GOT3 (cell line): ENCODE data around the gene EGLN3.
"Not testable (repeated sequence)": the region's sequence is repeated elsewhere in the genome, so short reads cannot be mapped to it uniquely, and the experiment has no call there.

ENCODE experiments used
- DNase-seq: peaks from one replicate; lab custom pipeline; 2025; ENCODE audit warnings: mixed read lengths; lab: John Stamatoyannopoulos, UW

EGLN3 gene

DNA sequence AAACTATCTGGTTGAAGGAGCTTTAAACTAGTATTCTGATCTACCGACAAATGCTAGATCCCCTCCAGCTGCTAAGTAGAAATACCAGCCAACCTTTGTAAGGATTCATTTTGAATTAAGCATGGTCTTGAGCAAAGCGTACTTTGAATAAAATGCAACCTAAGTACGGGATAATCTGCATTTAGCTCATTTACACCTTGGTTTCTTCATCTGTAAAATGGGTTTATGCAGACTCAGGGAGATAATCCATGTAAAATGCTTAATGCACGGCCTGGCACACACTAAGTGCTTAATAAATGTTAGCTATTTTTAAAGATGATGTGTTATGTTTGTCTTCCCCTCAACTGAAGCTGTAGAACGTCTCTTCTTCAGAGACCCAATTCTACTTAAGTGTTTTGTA, 15.9 kb downstream of the EGLN3 start:
- DNase-seq, result no peak

DNA sequence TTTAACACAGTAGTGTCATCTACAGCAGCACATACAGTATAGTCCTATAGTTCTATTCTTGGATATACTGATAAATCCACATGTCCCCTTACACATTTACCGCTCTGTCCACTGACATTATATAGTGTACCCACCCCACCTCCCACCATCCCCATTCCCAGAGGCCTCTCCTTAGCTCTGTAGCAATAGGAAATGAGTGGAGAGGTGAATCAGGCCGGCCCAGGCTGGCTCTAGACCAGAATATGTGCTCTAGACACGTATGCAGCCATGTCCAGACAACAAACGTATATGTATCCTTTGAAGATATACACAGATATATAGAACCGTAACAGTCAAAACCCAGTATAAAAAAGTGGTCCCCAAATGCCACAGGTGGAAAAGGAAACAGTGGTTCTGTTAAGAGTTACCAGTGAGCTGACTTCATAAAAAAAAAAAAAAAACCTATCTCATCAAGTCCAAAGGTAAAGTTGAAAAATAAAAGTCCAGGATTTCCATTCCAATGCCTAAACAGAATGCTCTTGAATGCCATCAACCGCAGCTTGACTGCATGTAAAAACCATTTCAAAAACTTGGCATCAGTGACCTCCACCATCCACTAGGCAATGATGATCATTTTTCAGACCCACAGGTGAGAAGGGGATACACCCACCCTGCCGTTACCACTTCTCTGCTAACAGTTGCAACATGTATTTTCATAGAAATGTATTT, 16.7 kb downstream of the EGLN3 start:
- no peak for DNase-seq

DNA sequence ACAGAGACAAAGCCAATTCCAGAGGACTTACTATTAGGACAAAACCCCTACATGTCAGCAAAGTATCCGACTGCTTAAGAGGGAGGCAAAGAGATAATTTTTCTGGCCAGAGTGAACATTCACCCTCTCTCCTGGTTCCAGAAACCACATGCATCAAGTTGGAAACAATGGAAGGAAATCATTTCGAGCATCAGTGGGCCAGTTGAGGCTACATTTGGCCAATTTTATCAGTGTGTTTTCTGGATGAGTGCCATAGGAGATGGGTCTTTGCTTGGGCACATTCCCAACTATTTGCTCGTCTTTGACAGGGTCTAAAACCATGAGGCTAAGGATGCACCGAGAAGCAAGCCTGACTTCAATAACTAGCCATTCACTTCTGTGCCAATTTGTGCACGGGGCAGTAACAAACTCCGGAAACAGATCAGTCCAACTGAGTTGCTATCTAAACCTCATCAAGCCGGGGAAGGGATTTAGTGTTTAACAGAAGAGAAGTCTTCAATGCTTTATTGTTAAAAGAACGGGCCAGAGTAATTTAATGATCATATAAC, 17.4 kb downstream of the EGLN3 start:
- no peak for DNase-seq

DNA sequence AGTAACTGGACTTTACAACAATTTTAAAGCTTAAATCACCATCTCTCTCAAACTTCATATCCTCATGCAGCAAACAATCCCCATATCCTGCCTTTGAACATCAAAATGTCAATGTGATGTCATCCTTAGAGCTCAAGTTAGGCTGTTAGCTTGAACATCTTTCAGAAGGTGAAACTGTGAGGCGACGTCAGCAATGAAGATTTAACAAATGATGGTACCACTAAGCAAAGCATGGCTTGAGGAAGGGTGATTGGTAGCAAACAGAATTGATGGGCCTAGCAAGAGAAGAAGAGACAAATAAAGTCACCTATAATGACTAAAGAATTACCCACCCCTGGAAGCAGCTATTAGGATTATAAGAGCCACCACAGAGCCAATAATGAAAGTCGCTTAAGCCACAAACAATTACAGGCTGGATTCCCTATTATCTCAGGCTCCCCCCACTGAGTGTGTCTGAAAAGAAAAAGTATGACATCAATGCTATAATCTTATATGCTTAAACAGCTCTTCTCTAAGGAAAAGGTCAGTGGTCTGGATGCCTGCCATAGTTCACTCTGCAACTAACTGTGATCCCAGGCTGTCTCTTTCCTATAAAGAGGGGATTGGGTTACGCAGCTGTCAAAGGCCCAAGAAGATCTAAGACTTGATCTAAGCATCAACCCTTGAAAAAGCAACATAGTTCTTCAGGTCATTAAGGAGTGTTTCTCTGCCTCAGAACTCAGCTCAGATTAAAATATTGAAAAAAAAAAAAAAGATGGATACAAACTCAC, 18.1 kb downstream of the EGLN3 start:
- DNase-seq, result no peak

DNA sequence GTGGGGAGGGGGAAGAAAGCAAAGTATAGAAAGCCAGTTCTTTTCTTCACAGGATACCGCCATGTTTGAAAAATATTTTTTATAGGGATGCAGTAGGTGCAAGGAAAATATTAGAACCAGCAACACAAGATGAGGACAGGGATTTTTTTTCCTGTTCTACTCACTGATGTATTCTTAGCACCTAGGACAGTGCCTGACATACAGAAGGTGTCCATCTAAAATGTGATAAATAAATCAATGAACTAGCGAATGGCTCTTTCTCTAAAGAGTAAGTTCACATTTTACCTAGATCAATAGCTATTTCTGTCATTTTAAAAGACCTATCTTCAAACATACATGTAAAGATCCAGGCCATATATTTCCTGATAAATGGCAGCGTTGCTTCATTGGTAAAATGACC, 18.8 kb downstream of the EGLN3 start:
- no peak for DNase-seq

DNA sequence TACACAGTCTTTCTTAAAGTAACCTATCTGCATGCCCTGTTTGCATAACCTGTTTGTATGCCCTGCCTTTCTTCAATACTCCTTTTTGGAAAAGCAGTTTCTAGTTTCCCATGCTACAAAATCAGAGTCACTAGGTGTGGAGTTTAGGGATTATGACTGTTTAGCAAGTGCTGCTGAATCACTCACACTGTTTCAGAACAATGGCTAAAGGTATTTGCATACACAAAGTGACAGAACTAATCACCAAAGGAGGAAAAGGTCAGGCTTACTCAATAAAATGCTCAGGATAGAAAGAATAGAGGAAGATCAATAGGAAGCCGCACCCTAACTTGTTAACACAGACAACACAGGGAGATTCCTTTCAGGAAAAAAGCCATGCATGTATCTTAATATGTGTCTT, 19.4 kb downstream of the EGLN3 start:
- no peak for DNase-seq

DNA sequence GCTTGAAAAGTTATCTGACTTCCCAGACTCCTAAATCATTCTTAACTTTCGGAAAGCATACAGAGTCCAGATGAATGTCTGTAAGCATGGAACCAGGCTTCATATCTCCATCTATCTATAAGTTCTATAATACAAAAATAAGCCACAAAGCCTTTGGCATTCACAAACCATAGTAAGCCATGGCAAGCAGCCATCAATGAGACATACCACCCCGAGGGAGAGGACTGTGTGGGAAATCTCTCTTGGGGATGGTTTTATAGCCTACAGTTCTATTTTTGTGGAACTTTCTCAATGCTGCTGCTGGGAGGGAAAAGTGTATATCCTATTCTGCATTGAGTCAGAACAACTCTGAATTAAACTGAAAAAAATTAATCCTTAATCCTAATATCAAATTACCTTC, 20.4 kb downstream of the EGLN3 start:
- no peak for DNase-seq

DNA sequence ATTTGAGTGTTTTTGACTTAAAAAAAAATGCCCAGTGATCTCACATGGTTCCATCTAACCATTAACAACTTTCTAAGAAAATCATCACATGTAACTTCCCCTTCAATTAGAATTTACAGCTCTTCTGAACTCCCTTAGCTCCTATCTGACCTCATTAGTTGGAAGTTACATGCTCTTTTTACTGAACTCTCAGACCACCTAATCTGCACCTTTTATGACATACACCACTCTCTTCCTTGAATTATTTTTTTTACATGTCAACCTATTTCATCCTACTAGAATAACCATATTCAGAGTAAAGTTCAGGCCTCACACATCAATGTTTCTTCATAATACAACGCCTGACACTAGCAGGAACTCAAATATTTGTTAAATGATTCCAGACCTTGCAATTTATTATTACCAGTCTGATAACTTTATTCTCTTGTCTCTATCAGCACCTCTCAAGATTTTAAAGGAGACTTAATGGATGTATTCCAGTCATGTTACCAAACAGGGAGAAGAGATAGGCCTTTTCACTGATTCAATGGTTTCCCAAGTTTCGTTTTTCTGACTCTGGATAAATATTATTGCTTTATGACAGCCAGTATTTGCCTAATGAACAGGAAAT, 21.0 kb downstream of the EGLN3 start:
- no peak for DNase-seq

DNA sequence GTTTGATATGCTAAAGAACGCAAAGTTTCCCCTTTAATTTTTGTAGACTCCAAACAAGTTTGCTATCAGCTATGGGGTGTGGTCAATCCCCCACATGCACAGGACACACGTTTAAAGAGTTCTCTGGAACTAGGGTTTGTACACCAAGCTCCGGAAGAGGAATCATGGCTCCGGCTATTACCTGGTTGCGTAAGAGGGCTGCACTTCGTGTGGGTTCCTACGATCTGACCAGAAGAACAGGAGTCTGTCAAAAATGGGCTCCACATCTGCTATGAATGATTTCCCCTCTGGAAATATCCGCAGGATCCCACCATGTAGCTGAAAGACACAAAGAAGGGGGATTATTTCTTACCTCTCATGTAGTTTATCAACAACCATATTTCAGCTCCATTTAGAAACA, 22.0 kb downstream of the EGLN3 start:
- no peak for DNase-seq

DNA sequence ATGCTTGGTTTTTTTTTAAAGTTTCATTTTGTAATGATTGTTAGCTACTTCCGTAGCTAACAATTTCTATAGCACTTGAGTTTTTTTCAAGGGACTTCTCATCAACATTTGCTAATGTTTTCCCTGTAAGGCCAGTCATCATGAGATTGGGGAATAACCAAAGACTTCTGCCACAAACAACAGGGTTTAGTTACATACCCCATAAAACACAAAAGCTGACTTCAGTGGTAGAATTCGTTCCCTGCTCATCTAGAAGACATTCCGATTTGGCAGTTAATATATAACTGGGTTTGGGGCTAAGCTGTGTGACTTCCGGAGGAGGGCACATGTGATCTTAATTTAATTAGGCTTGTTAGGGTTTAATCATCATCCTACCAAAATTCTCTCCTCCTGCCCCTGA, 22.9 kb downstream of the EGLN3 start:
- DNase-seq, result no peak

DNA sequence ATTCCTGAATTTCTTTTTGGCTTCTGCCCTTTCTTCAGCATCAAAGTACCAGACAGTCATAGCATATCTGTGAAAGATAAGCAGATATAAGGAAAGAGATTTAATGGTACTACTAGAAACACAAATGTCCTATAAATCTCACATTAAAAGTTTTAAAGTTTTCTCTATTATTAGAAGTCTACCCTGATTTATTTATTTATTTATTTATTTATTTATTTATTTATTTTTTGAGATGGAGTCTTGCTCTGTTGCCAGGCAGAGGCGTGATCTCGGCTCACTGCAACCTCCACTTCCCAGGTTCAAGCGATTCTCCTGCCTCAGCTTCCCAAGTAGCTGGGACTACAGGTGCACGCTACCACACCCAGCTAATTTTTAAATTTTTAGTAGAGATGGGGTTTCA, 23.9 kb downstream of the EGLN3 start:
- not testable (repeated sequence) for DNase-seq

DNA sequence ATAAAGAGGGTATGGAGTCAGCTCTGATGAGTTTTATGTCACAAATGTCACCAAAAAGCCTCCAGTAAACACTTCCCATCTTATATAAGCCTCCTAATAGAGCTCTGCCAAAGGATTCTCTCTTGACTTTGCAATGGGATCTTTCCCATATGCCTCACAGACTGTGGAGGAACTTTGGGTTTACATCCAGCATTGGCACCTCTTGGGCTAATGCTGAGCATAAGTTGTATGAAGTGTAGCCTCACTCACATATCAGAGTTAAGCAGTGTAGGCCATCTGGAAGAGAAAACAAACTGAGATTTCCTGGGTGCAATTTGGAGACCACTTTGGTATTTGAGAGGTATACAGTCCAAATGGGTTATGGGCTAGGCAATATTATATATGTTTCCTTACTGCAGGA, 24.9 kb downstream of the EGLN3 start:
- no peak for DNase-seq

DNA sequence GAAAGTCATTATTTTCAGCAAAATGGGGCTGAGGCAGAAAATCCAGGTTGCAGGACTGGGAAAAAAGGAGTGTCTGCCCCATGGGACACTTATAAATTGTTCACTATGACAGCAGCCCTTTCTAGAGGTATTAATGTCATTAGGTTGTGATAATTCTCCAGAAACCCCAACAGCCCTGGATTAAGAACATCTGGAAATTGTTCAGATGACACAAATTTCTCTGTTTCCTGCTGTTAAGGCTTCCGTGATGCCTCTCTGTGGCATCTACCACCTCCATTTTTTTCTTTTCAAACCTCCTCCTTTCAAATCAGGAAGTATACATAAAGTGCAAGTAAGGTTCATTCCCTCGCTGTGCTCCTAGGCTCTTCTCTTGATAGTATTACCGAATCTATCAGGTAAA, 25.6 kb downstream of the EGLN3 start:
- no peak for DNase-seq

DNA sequence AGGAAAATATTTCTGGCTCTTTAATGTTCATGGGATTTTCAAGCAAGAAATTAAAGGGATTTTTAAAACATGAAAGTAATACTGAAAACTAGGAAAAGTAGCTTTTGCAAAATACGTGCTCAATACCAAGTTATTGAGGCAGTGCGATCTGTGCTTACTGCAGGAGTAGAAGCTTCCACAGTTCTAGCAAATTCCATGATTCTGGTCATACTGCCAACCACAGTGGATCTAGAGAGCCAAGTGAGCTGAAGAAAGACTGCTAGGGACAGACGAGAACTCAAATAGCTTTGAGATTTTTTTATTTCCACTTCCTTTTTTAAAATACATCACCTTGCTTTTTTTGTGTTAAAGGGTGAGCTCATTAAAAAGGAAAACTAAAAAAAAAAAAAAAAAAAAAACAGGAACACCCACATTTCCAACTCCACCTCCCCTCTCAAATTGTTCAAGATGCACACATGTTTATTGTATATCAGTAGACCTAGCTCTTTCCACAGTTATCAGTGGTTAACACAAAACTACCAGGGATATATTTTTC, 26.2 kb downstream of the EGLN3 start:
- no peak for DNase-seq

DNA sequence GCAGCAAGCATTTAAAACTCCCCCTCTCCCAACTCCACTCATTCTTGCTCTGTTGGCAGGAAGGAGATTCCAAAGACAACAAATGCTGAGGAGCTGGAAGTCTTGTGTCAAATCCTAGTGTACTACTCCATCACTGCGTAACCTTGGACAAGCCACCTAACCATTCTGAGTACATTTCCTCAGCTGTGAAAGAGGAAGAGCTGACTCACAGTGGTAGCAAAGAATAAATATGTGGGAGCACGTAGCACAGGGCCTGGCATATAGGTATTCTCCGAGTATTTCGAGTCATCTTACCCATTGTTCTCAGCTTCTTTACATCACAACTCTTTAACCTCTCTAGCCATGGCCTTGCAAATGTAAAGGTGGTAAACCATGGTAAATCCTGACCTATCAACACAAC, 28.7 kb downstream of the EGLN3 start:
- no peak for DNase-seq

DNA sequence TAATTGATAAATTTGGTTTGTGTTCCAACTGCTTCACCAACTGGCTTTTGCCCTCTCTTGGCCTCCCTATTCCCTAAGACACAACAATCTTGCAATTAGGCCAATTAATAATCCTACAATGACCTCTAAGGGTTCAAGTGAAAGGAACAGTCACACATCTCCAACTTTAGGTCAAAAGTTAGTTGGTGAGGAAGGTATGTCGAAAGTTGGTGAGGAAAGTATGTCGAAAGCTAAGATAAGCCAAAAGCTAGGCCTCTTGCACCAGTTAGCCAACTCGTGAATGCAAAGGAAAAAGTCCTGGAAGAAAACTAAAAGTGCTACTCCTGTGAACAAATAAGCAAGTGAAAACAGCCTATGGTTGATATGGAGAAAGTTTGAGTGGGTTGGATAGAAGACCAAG, 32.6 kb downstream of the EGLN3 start:
- no peak for DNase-seq

DNA sequence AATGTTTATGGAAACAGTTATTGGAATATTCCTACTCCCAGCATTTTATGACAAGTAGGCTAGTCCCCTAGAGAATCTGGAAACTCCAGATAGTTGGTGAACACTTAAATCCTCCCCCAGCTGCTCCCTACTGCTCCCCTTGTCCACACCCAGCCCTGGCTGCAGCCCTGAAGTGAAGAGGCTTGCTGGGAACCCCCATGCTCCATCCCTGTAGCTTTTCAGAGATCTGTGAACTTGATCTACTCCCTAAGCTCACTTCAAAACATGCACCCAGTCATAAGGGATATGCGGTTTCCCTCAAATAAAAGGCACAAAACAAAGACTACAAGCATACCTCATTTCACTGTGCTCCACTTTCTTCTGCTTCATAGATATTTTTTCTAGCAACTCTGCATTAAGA, 33.2 kb downstream of the EGLN3 start:
- no peak for DNase-seq

DNA sequence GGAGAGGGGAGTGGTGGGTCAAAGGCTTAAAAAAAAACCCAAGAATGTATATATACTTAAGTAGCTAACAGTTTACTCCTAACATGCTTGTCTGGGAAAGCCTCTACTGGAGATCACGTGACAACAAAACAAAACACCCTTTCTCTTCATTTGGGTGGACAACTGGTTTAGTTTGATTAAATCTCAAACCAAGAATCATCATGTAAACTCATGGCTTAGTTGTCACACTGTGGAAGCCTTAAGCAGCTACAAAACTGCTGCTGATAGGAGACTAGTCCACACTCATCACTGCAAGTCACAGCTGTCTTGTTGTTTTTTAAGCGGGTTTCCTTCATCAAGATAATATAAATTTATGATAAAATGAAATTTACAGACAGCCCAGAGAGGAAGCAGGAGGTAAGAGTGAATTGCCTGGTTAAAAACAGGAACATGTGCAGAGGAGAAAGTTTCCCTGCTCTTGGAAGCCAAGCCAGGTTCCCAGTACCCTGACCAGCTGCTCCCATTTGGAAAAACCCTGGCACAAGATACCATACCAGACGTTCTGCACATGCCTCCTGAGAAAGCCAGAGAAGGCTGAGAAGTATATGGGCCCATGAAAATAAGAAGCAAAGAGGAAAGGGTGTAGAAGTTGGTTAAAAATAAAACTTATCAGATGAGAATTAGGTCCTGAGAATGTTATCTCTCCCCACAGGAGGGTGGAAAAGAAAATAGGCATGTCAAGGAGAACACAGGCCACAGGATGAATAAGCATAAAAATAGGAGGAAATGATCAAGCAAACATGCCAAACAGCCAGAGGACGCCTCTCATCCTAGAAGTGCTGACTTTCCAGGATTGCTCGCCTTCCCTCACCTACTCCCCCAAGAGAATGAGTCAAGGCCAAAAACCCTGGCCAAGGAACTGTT, 34.0 kb downstream of the EGLN3 start:
- no peak for DNase-seq

DNA sequence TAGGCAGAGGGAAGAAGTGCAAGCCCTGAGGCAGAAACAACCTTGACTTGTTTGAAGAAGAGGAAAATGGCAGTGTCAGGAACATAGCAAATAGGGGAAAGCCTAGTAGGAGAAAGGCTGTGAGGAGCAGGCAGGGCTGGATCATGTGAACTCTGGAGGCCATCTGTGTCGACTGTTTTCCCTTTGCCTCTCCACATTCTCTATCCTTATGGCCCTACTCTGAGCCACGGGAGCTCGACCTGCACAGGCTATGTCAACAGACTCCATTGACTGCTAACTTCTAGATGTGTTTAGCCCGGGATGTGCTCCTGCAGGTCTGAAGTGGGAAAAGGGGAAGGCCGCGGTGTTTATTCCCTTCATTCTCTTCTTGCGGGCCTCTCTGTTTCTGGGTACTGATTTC, 35.2 kb downstream of the EGLN3 start:
- no peak for DNase-seq

DNA sequence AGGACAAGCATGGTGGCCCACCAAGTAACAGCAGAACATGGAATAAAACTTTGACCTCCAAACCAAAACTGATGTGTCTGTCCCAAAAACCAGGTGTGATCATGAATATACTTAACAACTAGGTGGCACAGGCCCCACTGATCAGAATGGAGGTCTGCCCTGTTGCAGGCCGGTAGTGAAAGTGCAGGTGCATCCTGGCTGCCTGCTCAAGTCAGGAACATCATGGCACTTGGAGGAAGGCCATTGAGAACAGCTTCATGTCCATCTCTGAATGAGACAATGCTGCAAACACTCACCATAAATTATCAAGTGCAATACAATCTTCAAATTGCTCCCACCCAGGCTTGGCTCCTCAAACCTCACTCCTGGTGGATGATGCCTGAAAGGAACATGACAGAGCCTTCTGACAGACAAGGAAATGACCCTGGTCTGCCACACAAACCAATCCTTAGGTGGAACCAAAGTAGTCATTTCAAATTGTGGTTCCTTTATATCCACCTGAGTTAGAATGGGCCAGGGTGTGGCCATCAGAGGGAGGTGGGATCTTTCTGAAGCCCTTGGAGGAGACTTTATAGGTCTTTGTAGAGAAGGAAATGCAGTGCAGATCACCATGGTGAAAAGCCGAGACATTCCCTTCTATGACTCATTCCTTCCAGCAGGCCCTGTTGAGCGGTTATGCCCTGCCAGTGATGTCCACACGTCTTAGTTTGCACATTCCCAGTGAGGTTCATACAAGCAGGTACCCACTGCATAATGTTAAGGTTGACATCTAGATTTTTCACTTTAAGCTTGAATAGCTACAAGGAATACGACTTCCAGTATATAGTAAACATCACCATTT, 36.0 kb downstream of the EGLN3 start:
- no peak for DNase-seq

DNA sequence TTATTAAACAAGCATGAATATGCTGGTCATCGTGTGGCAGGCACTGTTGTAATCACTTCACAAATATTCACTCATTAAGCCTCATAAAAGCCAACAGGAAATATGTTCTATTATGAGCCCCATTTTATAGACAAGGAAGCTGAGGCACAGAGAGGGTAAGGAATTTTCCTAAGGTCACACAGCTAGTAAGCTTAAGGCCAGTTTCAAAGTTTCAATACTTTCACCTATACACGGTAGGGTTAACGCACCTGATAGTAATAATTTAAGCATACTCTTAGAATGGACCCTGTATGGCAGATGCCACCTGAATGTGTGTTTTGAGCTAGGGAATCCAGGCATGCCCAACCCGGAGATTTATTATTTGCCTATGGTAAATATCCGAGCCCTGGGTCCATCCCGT, 39.8 kb downstream of the EGLN3 start:
- DNase-seq, result no peak
